Epithelial cell of proximal tubule (primary cell): ENCODE data around the gene PHF21A. TPM values are rescaled to one million over a fixed set of nuclear protein-coding genes. Genes with fewer than 3 reads are reported as not detected.

ENCODE experiments used
- DNase-seq: peaks from one replicate; pipeline ENCODE4 v3.0.0-alpha.2; 2011; ENCODE audit warnings: low read depth
- H3K4me3 ChIP-seq: 2 replicates; pipeline ENCODE4 v1.5.1; 2011; ENCODE audit warnings: low read depth, mild to moderate bottlenecking, low read length
- total RNA-seq: library from RNA; depleted of rRNA; stranded (reverse); fragments of >200 nt; gene quantifications from 2 replicates; pipeline ENCODE4 v1.2.3, GENCODE V29; 2015
- TF ChIP-seq, protein P1 (sequence below): conservative IDR thresholded peaks from 2 replicates; pipeline ENCODE4 v1.5.1; 2012; ENCODE audit warnings: low read depth, mild to moderate bottlenecking, low read length

PHF21A gene
- total RNA-seq, 1 donor from 2014 or later, result 5.8 TPM

DNA sequence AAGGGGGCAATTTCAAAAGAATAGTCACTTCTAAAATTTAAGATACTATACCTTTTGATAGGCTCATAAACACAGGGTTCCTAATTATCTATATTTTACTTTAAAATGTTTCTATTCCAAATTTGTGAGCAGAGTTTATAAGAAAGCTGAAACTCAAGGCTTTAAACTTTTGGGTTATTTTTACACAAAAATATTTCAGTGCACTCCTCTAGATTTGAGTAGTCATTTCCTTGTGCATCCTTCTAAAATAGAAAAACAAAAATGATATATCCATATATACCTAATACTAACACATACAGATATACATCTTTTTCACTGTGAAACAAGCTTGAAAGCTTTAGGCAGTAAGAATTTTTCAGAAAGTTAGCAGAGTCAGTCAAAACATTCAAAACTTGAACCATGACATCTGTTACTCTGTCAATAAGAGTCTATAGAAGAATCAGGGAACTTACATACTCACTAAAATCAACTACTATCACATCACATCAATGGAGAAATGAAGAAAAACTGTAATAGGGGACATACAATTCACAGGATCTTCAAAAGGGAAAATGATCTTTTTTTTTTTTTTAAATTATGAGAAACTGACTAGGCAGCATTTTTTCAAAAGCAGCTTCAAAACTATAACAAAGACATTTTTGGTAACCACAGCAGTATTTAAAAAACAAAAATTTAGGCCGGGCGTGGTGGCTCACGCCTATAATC lies 5.1 kb downstream of the PHF21A start:
- H3K4me3 ChIP-seq, result no peak overlapping the region
- TF ChIP-seq, protein P1, sequence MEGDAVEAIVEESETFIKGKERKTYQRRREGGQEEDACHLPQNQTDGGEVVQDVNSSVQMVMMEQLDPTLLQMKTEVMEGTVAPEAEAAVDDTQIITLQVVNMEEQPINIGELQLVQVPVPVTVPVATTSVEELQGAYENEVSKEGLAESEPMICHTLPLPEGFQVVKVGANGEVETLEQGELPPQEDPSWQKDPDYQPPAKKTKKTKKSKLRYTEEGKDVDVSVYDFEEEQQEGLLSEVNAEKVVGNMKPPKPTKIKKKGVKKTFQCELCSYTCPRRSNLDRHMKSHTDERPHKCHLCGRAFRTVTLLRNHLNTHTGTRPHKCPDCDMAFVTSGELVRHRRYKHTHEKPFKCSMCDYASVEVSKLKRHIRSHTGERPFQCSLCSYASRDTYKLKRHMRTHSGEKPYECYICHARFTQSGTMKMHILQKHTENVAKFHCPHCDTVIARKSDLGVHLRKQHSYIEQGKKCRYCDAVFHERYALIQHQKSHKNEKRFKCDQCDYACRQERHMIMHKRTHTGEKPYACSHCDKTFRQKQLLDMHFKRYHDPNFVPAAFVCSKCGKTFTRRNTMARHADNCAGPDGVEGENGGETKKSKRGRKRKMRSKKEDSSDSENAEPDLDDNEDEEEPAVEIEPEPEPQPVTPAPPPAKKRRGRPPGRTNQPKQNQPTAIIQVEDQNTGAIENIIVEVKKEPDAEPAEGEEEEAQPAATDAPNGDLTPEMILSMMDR, result no peak
- DNase-seq, result no peak

GRCh38 chr11:46114961-46115360 lies 6.3 kb downstream of the PHF21A start:
- TF ChIP-seq, protein P1, result no peak
- no peak for DNase-seq
- H3K4me3 ChIP-seq, result no peak overlapping the region

DNA sequence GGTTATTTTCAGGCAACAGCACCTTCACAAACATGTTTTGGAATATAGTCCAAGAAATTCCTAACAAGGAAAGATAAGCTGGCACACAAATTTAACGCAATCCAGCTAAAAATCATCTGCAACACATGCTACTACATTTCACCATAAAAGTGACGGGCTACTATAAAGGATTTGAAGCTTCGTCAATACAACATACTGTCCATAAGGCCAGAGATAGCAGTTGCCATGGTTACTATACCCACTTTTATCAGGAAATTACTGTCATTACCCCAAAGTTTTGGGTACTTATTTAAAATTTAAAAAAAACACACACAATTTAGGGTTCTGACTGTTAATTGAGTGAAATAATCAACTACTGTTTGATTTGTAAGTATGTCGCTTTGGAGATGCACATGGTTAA lies 6.9 kb downstream of the PHF21A start:
- TF ChIP-seq, protein P1, result no peak
- DNase-seq, result no peak
- no peak overlapping the region for H3K4me3 ChIP-seq

DNA sequence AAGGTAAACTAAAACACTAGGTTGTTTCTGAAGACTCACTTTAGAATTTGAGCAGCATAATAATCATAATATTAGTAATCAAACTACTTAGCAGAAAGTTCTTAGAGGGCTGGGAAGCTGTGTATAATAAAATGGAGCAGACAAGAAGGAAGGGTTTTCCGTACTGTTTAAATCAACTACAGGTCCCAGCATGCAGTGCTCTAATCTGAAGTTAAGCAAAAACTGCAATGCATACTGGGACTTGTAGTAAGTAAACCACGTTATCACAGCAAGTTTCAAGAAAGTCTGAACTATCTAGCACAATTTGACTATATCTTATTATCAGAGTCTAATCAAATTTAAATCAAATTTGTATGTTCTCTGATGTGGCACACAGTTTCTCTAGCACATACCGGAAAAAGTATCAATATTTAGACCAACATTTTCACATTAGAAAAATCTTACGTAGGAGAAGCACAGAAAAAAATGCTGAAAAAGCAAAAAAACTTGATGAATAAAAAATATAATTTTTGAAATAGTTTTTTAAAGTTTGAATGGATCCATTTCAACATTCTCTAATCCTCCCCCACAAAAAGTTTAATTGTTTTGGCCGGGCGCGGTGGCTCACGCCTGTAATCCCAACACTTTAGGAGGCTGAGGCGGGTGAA lies 8.2 kb downstream of the PHF21A start:
- H3K4me3 ChIP-seq, result no peak overlapping the region
- DNase-seq, result no peak
- TF ChIP-seq, protein P1, result no peak

DNA sequence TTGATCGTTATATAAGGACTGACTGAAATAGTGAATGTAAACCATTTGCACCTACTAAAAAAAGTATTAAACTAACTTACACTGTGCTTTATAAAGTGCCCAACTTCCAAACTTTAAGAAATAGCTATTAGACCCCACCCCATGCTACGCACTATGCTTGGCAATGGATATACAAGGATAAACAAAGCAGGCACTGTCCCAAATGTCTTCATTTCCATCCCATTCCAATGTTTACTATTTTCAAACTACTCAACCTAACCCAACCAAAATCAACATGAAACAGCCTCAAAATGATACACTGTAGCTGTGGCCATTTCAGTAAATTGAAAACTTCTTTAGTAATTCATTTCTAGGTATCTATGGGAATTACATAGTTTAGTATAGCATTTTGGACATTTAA lies 12.5 kb downstream of the PHF21A start:
- TF ChIP-seq, protein P1, result no peak
- DNase-seq, result no peak
- no peak overlapping the region for H3K4me3 ChIP-seq

- no peak overlapping the region for H3K4me3 ChIP-seq
- TF ChIP-seq, protein P1, result no peak
- DNase-seq, result no peak
These were observed 13.5 kb downstream of the PHF21A start for GRCh38 chr11:46107780-46108179.

GRCh38 chr11:46107408-46107718 lies 13.9 kb downstream of the PHF21A start:
- TF ChIP-seq, protein P1, result no peak
- no peak for DNase-seq
- no peak overlapping the region for H3K4me3 ChIP-seq
